GM18502 (cell line): ENCODE results near the gene NLRC4.
"Not testable (repeated sequence)": the region's sequence is repeated elsewhere in the genome, so short reads cannot be mapped to it uniquely, and the experiment has no call there.

Experiments used
- ATAC-seq: cut with Tn5 transposase; IDR thresholded peaks from one replicate; pipeline ENCODE4 v1.9.1; 2021; ENCODE audit warnings: mild to moderate bottlenecking; ENCODE audit not compliant: unreplicated experiment, poor library complexity

The NLRC4 gene

DNA sequence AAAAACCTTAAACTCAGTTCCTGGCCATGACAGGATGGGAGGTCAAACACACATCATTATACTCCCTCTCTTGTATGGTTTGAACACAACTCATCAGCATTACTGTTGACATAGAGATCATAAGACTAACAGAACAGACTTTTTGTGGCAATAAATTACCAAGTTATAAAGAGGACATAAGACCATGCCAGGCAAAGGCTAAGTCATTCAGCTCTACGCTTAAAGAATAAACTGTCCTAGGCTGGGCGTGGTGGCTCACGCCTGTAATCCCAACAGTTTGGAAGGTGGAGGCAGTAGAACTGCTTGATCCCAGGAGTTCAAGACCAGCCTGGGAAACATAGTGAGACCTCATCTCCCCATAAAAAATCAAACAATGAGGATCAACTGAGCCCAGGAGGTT, 16.4 kb downstream of the NLRC4 start:
- ATAC-seq, result no peak

DNA sequence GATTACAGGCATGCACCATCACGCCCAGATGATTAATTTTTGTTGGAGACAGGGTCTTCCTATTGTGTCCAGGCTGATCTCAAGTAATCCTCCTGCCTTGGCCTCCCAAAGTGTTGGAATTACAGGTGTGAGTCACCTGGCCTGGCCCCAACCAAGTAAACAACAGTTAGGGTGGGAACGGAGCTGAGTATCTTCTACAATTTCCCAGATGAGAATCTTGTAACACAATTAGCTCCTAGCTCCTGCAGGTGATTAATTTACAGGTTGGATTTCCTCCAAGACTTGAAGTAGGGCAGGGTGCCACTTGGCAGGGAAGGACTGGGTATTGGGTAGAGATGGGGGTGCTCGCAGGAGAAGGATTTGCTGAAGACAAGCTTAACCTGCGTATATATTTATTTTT, 17.8 kb downstream of the NLRC4 start:
- no peak for ATAC-seq

DNA sequence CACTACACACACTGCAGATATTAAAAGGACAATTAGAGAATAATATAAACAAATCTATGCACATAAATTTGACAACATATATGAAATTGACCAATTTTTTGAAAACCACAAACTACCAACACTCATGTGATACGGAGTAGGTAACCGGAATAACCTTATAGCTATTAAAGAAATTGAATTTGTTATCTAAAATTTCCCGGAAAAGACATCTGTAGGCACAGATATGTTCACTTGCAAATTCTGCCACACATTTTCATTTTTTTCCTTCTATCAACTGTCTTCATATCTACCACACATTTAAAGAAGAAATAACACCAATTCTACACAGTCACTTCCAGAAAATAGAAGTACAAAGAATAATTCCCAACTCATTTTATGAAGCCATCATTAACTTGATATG, 22.4 kb downstream of the NLRC4 start:
- no peak for ATAC-seq

DNA sequence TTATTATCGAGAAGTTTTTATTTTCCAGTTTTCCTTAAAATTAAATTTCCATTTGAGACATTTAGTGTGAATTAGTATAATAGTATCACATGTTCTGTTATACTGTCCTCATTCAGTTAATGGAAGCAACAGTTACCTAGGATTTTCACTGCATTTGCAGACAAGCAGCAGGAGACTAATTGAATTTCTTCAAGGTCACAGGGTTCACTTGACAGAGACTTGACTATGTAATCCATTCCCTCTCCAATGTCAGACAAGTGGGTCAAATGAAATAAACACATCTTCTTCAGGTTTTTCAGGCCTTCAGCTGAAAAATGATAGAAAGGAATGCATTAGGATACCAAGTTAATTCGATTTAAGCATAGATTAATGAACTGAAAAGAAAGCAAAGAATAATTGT, 26.7 kb downstream of the NLRC4 start:
- ATAC-seq, result no peak

DNA sequence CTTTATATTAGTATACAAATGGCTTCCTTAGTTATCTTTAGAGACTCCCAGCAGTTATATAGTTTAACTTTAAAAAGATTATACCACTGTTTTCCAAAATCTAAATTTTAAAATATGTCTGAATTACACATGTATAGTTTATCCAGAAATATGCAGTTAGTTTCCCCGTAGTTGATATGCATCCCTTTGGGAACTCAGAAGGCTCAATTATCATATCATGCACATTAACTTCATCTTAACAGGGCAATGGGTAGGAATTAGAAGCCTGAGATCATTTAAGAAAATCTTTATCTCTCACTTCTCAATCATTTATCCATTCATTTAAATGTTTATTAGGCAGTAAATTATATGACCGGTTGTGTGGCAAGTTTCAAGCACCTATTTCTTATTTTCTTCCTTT, 27.2 kb downstream of the NLRC4 start:
- ATAC-seq, result no peak

DNA sequence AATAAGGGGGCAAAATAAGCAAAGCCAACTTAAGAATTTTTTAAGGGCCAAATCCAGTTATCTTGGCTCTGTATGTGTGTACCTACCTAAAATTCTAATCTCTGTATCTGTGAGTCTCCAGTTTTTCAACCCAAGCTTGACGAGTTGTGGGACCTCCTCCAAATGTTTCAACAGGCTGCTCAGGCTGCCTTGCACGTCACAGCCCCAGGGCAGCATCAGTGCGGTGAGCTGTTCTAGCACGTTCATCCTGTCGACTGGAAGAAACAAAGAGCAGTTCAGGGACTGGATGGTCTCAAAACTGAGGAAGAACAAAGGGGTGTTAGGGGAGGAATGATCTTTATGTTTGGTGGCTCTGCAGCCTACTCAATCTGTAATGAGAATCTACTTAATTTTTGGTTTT, 29.4 kb downstream of the NLRC4 start:
- ATAC-seq, result no peak

DNA sequence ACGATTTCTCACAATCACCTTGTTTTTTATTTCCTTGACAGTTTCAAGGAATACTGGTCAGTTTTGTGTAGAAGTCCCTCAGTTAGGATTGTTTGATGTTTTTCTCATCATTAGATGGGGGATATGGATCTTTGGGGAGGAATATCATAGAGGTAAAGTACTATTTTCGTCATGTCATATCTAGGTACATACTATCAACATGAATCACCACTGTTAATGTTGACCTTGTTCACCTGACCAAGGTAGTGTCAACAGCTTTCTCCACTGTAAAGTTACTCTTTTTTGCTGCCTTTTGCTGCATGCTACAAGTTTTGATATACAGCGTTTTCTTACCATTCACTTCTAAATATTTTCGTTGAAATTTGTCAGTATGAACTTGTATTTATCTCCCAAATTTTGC, 32.7 kb downstream of the NLRC4 start:
- ATAC-seq, result no peak

DNA sequence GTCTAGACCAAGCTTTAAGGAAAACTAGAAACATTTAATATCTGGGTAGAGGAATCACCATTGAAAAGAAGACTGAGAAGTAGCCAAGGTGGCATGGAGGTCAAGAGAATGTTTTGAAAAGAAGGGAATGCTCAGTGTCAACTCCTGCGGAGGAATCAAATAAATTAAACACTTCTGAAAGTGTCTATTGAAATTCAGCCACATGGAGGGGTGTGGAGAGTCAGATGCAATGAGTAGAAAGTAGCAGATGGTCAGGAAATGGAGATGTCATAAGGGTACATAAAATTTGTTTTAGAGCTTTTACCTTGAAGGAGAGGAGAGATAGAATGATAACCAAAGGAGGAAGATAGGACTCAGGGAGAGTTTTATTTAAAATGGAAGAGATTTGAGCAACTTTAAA, 35.1 kb downstream of the NLRC4 start:
- no peak for ATAC-seq

DNA sequence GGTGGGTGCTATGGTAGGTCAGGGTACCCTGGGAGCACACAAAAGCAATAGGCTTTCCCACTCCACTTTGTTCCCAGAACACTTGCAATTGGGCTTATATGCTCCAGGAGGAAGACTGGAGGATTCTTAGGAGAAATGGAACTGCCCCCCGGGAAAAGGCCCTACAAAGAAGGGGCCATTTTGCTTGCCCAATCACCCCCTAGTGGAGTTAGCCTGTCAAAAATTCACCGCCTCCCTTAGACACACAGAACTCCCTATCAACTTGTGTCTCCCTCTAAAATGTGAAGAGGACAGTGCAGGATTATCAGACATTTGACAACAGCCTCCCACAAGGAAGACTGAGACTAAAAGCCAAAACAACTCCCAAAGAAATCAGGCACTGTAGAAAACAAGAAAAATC, 36.5 kb downstream of the NLRC4 start:
- ATAC-seq, result no peak

DNA sequence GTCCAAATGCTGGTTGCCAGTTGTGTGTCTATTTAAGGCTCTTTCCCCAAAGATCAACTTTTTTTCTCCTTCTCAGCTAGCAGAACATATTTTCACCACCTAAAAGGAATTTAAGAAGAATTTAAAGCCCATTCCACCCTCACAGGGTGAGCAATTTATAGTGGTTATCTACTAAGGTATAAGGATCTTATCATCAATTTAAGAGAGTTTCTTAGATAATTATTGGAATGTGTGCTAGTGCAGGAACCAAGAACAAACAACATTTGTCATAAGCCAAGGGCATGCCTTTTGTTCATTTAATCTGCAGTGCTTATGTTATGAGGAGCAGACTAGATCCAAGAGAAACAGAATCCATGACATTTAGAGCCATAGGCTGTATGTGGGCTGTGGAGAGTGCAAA, 37.2 kb downstream of the NLRC4 start:
- ATAC-seq, result no peak

DNA sequence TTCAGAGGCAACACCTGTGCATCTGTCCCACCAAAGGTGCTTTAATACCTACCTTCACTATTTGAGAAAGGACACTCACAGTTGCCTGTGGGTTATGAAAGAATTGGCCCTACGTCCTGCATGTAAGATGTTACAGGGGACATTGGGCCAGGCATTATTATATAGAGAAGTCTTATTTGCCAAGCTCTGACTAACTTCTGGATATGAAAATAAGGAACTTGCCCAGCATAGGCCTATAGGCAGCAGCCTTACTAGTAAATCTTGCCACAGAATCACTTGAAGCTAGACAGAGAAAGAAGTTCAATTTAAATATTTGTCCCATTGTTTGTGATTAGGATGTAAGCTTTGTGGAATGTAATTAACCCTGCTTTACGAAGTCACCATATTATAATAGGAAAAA, 41.7 kb downstream of the NLRC4 start:
- no peak for ATAC-seq

DNA sequence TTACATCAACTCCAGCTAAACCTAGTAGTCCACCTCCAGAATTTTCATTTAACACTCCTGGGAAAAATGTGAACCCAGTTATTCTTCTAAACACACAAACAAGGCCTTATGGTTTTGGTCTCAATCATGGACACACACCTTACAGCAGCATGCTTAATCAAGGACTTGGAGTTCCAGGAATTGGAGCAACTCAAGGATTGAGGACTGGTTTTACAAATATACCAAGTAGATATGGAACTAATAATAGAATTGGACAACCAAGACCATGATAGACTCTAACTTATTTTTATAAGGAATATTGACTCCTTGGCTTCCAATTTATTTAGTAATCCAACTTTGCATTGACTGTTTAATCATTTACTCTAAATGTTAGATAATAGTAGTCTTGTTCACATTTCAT, 44.2 kb downstream of the NLRC4 start:
- no peak for ATAC-seq

DNA sequence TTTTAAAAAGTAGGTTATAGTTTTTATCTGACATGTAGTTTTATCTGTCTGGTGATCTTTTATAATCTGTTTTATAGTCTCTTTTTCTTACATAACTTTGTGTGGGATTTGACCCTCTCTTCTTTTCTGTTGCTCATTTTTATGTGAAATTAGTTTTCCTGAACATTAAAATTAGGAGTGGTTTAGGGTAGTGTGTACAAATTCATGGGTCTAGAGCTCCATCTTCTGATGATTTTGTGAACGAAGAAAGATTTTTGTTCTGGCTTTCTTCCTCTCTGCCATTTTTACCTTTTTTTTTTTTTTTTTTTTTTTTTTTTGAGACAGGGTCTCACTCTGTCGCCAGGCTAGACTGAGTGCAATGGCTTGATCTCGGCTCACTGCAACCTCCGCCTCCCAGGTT, 52.4 kb downstream of the NLRC4 start:
- no peak for ATAC-seq

DNA sequence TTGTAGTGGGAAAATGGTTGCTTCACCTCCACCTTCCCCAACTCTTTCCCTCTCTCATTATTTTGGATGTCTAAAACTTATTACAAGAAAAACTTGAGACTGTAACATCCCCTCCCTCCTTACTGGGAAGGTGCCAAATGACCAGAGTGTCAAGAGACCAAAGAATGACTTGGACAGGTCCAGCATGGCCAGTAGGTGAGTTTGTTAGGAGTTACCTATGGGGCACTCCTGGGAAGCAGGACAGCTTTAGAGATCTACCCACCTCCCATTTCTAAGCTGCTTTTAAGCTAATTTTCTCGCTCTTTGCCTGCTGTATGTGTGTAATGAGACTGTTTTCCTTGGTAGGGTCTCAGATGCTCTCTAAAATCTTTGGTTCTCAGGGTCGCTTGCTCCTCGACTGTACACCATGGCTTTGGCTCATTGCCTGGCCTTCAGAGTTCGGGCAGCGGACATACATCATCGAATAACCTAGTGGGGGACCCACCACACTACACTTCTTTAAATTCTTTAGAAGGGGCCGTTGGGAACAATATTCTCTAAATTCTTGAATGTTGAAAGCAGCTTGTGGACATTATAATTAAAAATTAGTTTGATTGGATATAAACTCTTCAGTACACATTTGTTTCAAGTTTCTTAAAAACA, 53.8 kb downstream of the NLRC4 start:
- ATAC-seq, result no peak

DNA sequence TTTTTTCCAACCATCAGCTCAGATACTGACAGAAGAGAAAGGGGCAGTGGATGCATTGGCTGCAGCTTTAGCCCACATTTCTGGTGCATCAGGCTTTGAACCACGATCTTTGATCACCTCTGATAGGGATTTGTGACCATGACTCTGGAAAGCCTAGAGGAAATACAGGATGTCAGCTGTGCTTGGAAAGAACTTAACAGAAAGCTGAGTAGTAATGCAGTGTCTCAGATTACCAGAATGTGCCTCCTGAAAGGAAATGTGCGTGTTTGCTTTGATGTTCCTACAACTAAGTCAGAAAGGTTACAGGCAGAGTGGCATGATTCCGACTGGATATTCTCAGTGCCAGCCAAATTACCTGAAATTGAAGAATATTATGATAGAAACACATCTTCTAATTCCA, 61.3 kb downstream of the NLRC4 start:
- not testable (repeated sequence) for ATAC-seq

DNA sequence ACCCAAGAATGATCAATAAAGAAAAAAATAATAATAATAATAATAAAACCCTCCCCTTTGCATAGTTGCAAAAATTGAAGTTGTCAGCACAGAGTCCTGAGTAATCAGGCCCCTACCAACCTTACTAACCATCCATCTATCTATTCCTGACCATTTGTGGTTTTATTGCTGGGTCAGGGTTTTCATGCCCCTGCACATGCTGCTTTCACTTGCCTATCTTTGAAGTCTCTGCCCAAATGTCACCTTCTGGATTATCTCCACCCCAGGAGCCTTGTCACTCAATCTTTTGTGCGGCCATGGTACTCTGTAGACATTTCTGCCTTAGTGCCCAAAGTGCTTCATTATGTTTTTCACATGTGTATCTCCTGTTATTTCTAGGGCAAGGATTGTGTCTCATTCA, 63.9 kb downstream of the NLRC4 start:
- no peak for ATAC-seq

DNA sequence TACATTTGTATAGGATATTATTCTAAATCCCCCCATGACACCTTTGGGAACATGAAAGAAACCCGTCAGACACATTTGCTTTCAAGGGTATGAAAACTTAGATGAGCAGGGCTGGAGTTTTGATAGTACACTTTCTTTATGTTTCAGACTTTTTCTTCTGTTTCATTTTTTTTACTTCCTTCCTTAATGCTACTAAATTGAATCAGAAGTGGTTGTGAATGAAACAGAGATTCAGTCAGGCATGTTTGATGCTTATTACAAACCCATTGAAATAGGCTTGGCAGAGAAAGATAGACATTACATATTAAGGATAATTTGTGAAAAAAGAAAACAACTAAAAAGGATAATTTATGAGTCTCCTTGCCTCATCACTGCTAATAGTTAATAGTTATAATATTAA, 72.3 kb downstream of the NLRC4 start:
- no peak for ATAC-seq

DNA sequence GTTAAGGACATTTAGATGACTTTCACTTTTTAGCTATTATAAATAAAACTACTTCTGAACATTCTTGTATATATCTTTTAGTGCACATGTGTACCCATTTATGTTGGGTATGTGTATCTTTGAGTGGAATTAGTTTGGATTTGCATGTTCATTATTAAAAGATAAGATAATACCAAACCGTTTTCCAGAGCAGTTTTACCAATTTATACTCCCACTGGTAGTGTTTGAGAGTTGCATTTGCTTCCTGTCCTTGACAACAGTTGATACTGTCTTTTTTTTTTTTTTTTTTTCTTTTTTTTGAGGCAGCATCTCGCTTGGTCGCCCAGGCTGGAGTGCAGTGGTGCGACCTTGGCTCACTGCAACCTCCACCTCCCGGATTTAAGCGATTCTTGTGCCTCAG, 75.7 kb downstream of the NLRC4 start:
- no peak for ATAC-seq

DNA sequence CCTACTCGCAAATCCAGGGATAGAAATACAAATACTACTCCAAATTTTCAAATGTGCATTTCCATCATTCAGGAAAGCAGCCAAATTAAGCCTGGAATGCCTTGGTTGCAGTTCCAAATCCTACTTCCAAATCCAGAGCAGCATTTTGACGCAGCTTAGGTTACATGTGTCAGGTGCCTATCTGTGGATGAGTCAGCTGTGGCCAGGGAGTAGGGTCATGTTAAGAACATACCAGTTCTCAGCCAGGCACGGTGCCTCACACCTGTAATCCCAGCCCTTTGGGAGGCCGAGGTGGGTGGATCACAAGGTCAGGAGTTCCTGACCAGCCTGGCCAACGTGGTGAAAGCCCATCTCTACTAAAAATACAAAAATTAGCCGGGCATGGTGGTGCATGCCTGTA, 82.0 kb downstream of the NLRC4 start:
- ATAC-seq, result no peak
